ENCODE measurements around the gene ALDH4A1.

DNA sequence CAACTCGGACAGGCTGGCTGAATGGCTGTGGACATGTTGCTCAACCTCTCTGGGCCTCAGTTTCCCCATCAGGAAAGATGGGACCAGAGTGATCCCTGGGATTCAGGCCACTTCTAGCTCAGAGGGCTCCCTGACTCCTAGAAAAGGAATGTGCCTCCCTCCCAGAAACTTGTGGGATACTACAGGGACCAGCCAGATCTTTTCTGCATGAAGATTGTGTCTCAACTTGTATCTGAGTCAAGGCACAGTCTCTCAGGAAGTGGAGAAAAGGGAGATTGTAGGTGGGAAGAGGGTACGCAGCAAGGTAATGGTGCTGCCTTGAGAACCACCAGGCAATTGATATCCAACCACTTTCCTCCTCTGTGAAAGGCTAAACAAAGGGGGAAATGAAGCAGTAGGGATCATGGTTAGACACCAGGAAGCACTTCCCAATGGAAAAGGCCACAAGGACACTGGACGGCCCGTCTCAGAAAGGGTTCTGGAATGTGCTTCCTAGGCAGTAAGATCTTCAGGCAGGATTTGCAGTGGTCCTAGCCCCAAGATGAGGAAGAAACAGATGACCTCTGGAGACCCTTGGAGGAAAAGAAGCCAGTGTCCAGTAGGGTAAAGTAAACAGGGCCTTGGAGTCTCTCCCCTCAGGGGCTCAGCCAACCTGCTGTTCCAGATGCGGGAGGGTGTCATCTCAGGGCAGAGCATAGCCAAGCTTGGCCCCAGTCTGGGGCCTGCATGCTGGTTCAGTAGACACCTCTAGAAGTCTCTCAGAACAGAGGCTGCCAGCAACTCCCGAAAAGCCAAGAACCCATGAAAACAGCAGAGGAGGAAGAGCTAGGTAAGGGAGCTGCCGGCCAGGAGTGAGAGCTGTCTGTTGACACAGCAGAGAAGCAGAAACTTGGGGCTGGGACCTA lies 37.3 kb upstream of the ALDH4A1 start:
- TF ChIP-seq RAD21 (IDR thresholded peaks at IDR 0.05; ENCODE audit: insufficient read depth, low read depth, low read length) (no peak), BHLHE40 (IDR thresholded peaks at IDR 0.05; ENCODE audit: borderline replicate concordance in 1 of 2, low read depth in 2 of 2, low read length in 1 of 2) (no peak), ZBED1 (IDR thresholded peaks at IDR 0.05; ENCODE audit: borderline replicate concordance) (no peak), STAT1 (conservative IDR thresholded peaks at IDR 0.05) (no peak), RCOR1 (conservative IDR thresholded peaks at IDR 0.05; ENCODE audit: low read depth, low read length) (no peak), POLR2AphosphoS5 (IDR thresholded peaks at IDR 0.05; ENCODE audit: low read length) (no peak), CREB1 (IDR thresholded peaks at IDR 0.05; ENCODE audit: low read depth) (no peak), SUZ12 (IDR thresholded peaks at IDR 0.05; ENCODE audit: unreplicated experiment) (no peak), EP300 (IDR thresholded peaks at IDR 0.05; ENCODE audit: borderline replicate concordance in 1 of 2, control insufficient read depth in 1 of 2, low read depth in 2 of 2, low read length in 2 of 2) (no peak)
- TF ChIP-seq, protein P1, sequence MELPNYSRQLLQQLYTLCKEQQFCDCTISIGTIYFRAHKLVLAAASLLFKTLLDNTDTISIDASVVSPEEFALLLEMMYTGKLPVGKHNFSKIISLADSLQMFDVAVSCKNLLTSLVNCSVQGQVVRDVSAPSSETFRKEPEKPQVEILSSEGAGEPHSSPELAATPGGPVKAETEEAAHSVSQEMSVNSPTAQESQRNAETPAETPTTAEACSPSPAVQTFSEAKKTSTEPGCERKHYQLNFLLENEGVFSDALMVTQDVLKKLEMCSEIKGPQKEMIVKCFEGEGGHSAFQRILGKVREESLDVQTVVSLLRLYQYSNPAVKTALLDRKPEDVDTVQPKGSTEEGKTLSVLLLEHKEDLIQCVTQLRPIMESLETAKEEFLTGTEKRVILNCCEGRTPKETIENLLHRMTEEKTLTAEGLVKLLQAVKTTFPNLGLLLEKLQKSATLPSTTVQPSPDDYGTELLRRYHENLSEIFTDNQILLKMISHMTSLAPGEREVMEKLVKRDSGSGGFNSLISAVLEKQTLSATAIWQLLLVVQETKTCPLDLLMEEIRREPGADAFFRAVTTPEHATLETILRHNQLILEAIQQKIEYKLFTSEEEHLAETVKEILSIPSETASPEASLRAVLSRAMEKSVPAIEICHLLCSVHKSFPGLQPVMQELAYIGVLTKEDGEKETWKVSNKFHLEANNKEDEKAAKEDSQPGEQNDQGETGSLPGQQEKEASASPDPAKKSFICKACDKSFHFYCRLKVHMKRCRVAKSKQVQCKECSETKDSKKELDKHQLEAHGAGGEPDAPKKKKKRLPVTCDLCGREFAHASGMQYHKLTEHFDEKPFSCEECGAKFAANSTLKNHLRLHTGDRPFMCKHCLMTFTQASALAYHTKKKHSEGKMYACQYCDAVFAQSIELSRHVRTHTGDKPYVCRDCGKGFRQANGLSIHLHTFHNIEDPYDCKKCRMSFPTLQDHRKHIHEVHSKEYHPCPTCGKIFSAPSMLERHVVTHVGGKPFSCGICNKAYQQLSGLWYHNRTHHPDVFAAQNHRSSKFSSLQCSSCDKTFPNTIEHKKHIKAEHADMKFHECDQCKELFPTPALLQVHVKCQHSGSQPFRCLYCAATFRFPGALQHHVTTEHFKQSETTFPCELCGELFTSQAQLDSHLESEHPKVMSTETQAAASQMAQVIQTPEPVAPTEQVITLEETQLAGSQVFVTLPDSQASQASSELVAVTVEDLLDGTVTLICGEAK (IDR thresholded peaks at IDR 0.05; ENCODE audit: borderline replicate concordance): no peak
- TF ChIP-seq, protein P2, sequence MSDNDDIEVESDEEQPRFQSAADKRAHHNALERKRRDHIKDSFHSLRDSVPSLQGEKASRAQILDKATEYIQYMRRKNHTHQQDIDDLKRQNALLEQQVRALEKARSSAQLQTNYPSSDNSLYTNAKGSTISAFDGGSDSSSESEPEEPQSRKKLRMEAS (IDR thresholded peaks at IDR 0.05; ENCODE audit: low read depth, low read length): no peak
- TF ChIP-seq, protein P3, sequence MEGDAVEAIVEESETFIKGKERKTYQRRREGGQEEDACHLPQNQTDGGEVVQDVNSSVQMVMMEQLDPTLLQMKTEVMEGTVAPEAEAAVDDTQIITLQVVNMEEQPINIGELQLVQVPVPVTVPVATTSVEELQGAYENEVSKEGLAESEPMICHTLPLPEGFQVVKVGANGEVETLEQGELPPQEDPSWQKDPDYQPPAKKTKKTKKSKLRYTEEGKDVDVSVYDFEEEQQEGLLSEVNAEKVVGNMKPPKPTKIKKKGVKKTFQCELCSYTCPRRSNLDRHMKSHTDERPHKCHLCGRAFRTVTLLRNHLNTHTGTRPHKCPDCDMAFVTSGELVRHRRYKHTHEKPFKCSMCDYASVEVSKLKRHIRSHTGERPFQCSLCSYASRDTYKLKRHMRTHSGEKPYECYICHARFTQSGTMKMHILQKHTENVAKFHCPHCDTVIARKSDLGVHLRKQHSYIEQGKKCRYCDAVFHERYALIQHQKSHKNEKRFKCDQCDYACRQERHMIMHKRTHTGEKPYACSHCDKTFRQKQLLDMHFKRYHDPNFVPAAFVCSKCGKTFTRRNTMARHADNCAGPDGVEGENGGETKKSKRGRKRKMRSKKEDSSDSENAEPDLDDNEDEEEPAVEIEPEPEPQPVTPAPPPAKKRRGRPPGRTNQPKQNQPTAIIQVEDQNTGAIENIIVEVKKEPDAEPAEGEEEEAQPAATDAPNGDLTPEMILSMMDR (IDR thresholded peaks at IDR 0.05 in 2 of 3, conservative IDR thresholded peaks at IDR 0.05 in 1 of 3; ENCODE audit: control insufficient read depth in 2 of 3, extremely low read depth in 1 of 3, insufficient read depth in 1 of 3, low read depth in 3 of 3, low read length in 3 of 3): no peak
